Activated CD8-positive, alpha-beta memory T cell treated with anti-CD3 and anti-CD28 coated beads for 36 hours (primary cell): ENCODE results near the gene TENM4. TPM values are rescaled to one million over a fixed set of nuclear protein-coding genes. Genes with fewer than 3 reads are reported as not detected.
"Not testable (repeated sequence)": the region's sequence is repeated elsewhere in the genome, so short reads cannot be mapped to it uniquely, and the experiment has no call there.

Experiments used
- CTCF ChIA-PET: fragments of 350-600 bp; sonication (Branson Sonifier 250); formaldehyde crosslinking; loops from one replicate; lab custom pipeline; 2021; ENCODE audit warnings: antibody characterized with exemption; lab: Charles Lee
- POLR2A ChIA-PET: fragments of 350-600 bp; sonication (Branson Sonifier 250); formaldehyde crosslinking; loops from one replicate; lab custom pipeline; 2021; ENCODE audit warnings: antibody characterized with exemption; lab: Charles Lee
- total RNA-seq, 2 experiments: library from RNA; stranded (reverse); gene quantifications; one replicate each; pipeline ENCODE4 v1.2.3, GENCODE V29; 2021

TENM4 gene
- total RNA-seq, 2 experiments from 2014 or later = not detected

GRCh38 chr11:79199729-79200354, 241.0 kb downstream of the TENM4 start:
- ChIA-PET POLR2A (no interaction called here), CTCF (no interaction called here)

DNA sequence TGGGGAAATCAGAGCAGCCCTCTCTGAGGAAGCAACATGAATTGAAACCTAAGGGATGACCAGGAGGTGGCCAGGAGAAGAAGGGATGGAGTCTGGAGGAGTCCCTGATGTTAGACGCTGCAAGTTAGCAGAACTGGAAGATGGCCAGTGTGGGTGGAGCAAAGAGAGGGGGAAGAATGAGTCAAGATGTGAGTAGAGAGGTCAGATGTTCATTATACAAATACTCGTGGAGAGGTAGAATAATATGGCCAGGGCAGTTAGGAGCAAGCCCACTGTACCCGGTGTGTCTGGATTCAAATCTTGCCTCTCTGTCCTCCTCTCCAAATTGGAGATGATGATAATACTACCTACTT, 242.0 kb downstream of the TENM4 start:
- CTCF ChIA-PET = no interaction called here
- POLR2A ChIA-PET = no interaction called here

- ChIA-PET POLR2A (no interaction called here), CTCF (no interaction called here)
These were observed 242.5 kb downstream of the TENM4 start for GRCh38 chr11:79198203-79198897.

- POLR2A ChIA-PET = no interaction called here
- CTCF ChIA-PET = no interaction called here
These were observed 243.9 kb downstream of the TENM4 start for GRCh38 chr11:79196950-79197349.

- POLR2A ChIA-PET = no interaction called here
- CTCF ChIA-PET = no interaction called here
These were observed 245.6 kb downstream of the TENM4 start for GRCh38 chr11:79195209-79195608.

DNA sequence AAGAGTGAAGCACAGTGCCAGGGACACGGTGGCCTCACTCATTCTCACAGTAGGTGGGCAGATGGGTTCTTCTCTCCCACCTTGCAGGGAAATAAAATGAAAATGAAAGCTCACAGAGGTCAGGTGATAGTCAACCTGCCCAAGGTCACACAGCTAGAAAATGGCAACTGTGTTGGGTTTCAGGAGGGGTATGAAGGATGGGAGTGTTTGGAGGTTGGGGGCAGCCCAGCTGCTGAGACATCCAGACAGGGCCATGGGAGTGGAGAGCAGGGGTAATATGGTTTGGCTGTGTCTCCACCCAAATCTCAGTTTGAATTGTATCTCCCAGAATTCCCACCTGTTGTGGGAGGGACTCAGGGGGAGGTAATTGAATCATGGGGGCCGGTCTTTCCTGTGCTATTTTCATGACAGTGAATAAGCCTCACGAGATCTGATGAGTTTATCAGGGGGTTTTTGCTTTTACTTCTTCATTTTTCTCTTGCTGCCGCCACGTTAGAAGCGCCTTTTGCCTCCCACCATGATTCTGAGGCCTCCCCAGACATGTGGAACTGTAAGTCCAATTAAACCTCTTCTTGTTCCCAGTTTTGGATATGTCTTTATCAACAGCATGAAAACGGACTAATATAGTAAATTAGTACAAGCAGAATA, 247.0 kb downstream of the TENM4 start:
- ChIA-PET POLR2A (no interaction called here), CTCF (no interaction called here)

DNA sequence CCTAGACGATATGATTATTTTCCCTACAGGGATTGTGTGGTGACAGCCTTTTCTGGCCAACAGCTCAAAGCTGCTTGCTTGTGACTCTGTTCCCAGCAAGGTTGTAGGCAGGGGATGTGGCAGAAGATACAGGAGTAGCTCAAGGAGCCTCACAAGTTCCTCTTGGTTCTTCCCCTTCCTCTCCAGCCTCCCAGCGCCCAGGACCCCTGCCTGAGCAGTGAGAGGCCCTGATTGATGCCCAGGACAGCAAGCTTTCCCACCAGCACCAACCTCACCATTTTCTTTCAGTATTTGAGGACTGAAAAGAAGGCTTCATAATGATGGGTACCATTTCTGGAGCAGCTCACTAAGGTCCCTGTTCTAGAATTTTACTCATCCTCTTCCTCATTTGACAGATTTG, 248.0 kb downstream of the TENM4 start:
- ChIA-PET POLR2A (no interaction called here), CTCF (no interaction called here)

DNA sequence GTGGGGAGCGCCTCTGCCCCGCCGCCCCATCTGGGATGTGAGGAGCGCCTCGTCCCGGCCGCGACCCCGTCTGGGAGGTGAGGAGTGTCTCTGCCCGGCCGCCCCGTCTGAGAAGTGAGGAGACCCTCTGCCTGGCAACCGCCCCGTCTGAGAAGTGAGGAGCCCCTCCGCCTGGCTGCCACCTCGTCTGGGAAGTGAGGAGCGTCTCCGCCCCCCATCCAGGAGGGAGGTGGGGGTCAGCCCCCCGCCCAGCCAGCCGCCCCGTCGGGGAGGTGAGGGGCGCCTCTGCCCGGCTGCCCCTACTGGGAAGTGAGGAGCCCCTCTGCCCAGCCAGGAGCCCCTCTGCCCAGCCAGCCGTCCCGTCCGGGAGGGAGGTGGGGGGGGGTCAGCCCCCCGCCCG, 249.1 kb downstream of the TENM4 start:
- CTCF ChIA-PET, POLR2A ChIA-PET: not testable (repeated sequence)

- POLR2A ChIA-PET, CTCF ChIA-PET: not testable (repeated sequence)
These were observed 250.3 kb downstream of the TENM4 start for GRCh38 chr11:79190553-79190952.

GRCh38 chr11:79189601-79190000, 251.2 kb downstream of the TENM4 start:
- ChIA-PET CTCF (no interaction called here), POLR2A (no interaction called here)

DNA sequence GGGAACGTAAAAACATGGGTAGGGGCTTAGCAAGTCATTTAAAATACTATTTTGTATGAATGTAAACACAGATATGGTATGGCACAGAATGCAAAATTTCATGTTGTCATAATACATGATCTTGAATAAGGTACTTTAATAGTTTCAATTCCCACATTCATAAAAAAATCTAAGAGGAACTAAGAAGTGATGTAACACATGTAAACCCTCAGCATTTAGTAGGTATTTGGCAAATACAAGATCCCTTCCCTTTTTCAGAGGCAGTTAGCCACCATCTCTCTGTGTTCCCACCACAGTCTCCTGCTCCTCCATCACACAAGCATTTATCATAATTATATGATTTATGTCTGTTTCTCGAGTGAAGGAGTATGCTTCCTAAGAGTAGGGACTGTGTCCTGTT, 251.8 kb downstream of the TENM4 start:
- POLR2A ChIA-PET = no interaction called here
- CTCF ChIA-PET = no interaction called here

DNA sequence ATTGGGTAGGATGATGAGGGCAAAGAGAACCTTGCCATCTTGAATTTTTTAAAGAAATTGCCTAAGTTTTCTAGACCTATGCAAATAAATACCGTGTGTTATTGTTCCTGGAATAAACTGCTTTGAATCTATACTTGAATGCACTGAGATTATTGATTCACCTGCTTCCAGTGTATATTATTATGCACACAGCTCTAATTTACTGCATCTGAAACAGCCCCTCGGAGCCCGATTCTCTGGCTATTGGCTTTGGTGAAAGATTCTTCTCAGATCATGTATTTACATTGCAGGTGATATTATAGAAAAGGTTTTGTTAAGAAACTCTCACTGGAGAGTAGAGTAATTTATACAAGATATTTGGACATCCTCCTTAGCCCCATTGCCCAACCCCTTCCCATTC, 254.2 kb downstream of the TENM4 start:
- ChIA-PET POLR2A (no interaction called here), CTCF (no interaction called here)

- ChIA-PET CTCF (no interaction called here), POLR2A (no interaction called here)
These were observed 255.5 kb downstream of the TENM4 start for GRCh38 chr11:79185351-79185750.

- ChIA-PET CTCF (no interaction called here), POLR2A (no interaction called here)
These were observed 256.5 kb downstream of the TENM4 start for GRCh38 chr11:79184285-79184684.

DNA sequence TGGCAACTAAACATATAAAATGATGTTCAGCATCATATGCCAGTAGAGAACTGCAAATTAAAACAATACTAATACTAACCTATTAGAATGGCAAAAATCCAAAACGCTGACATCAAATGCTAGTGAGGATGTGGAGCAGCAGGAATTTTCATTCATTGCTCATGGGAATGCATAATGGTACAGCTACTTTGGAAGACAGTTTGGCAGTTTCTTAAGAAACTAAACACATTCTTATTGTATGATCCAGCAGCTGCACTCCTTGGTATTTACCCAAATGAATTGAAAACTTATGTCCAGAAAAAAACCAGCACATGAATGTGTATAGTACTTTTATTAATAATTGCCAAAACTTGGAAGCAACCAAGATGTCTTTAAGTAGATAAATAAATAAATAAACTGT, 258.0 kb downstream of the TENM4 start:
- POLR2A ChIA-PET = no interaction called here
- CTCF ChIA-PET = no interaction called here

- CTCF ChIA-PET = no interaction called here
- POLR2A ChIA-PET = no interaction called here
These were observed 261.7 kb downstream of the TENM4 start for GRCh38 chr11:79179087-79179486.

- POLR2A ChIA-PET = no interaction called here
- CTCF ChIA-PET = interaction anchor here (0.6 kb wide), 1 partner anchor 251 kb away, joined by 4 read pairs; no protein-coding TSS in a partner anchor
These were observed 266.5 kb downstream of the TENM4 start for GRCh38 chr11:79174045-79175008.

DNA sequence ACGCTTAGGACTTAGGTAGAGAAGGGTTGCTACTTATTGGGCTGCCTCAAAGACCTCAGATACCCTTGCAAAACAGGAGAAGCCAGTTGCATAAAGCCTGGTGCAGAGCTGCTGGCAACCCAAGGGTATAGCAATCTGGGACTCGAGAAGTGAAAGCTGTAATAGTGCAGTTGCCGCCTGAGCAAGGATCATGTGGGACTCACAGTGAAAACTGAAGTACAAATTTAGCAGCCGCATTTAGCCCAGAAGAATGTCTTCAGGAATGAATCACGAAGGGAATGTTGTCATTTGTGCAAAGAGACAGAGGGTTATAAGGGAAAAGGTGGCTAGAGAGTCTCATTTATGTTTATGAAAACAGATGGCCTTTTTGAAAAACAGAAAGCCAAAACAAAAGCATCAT, 267.2 kb downstream of the TENM4 start:
- ChIA-PET CTCF (no interaction called here), POLR2A (no interaction called here)

DNA sequence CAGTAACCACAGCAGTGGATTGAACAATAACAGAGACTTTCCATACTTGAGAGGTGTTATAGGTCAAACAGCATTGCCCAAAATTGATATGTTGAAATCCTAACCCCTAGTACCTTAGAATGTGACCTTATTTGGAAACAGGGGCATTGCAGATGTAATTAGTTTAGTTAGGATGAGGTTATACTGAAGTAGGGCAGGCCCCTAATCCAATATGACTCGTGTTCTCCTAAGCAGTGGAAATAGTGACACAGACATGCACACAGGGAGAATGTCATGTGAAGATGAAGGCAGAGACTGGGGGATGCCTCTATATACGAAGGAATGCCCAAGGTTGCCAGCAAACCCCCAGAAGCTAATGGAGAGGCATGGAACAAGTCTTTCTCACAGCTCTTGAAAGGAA, 270.5 kb downstream of the TENM4 start:
- ChIA-PET CTCF (no interaction called here), POLR2A (no interaction called here)

- POLR2A ChIA-PET = no interaction called here
- CTCF ChIA-PET = no interaction called here
These were observed 272.2 kb downstream of the TENM4 start for GRCh38 chr11:79168530-79169110.
